ENCODE results near the gene ZNF521. TPM values are rescaled to one million over a fixed set of nuclear protein-coding genes. Genes with fewer than 3 reads are reported as not detected.

The ZNF521 gene
- total RNA-seq, 1 experiment from 2014 or later = 0.04 TPM

- Histone ChIP-seq H2AFZ (ENCODE audit: low read length) (no peak overlapping the region), H3K9me2 (replicated peaks; ENCODE audit: low read length) (no peaks in the 10 kb centered on the region), H4K20me1 (ENCODE audit: low read length) (no peaks in the 10 kb centered on the region), H3K27me3 (ENCODE audit: low read length) (no peaks in the 10 kb centered on the region), H3K4me3 (ENCODE audit: low read length) (no peak overlapping the region), H3F3A (ENCODE audit: low read length, unreplicated experiment) (no peaks in the 10 kb centered on the region), H3K79me2 (ENCODE audit: low read length) (no peaks in the 10 kb centered on the region), H3K4me2 (ENCODE audit: low read length) (no peak overlapping the region), H3K9me3 (ENCODE audit: low read length) (no peaks in the 10 kb centered on the region), H3K4me1 (ENCODE audit: insufficient read depth, low read length) (peaks cover under 1% of the 10 kb centered on the region; the same call in 1 of the 2 replicates), H3K9ac (ENCODE audit: low read length) (no peak overlapping the region), H3K27ac (ENCODE audit: low read length) (no peak overlapping the region), H3K36me3 (ENCODE audit: low read depth, low read length) (no peaks in the 10 kb centered on the region)
- TF ChIP-seq EZH2 (IDR thresholded peaks at IDR 0.05; ENCODE audit: low read length, unreplicated experiment) (no peak), CTCF (conservative IDR thresholded peaks at IDR 0.05; ENCODE audit: low read depth, low read length) (no peak), EZH2phosphoT487 (IDR thresholded peaks at IDR 0.05; ENCODE audit: borderline replicate concordance, low read length) (no peak)
- ATAC-seq (no peak), DNase-seq (no peak)
- BruUV-seq (replicated peaks) = no TSS peak
- CTCF ChIA-PET = no interaction called here
- POLR2A ChIA-PET (ENCODE audit: unreplicated experiment) = no interaction called here
- intact Hi-C loops (cut with micrococcal nuclease) = no loop called here
Measured at GRCh38 chr18:25239581-25240419, 112.2 kb downstream of the ZNF521 start.

GRCh38 chr18:25239151-25239550 lies 112.8 kb downstream of the ZNF521 start:
- Histone ChIP-seq H3K9me2 (replicated peaks; ENCODE audit: low read length) (no peaks in the 10 kb centered on the region), H3K27me3 (ENCODE audit: low read length) (no peaks in the 10 kb centered on the region), H3K79me2 (ENCODE audit: low read length) (no peaks in the 10 kb centered on the region), H3F3A (ENCODE audit: low read length, unreplicated experiment) (no peaks in the 10 kb centered on the region), H4K20me1 (ENCODE audit: low read length) (no peaks in the 10 kb centered on the region), H3K4me3 (ENCODE audit: low read length) (no peak overlapping the region), H3K9me3 (ENCODE audit: low read length) (no peaks in the 10 kb centered on the region), H3K9ac (ENCODE audit: low read length) (no peak overlapping the region), H3K4me1 (ENCODE audit: insufficient read depth, low read length) (no peaks in the 10 kb centered on the region), H3K4me2 (ENCODE audit: low read length) (no peak overlapping the region), H2AFZ (ENCODE audit: low read length) (no peak overlapping the region), H3K27ac (ENCODE audit: low read length) (no peak overlapping the region), H3K36me3 (ENCODE audit: low read depth, low read length) (no peaks in the 10 kb centered on the region)
- ChIA-PET POLR2A (ENCODE audit: unreplicated experiment) (no interaction called here), CTCF (no interaction called here)
- intact Hi-C loops (cut with micrococcal nuclease) = no loop called here
- ATAC-seq (no peak), DNase-seq (no peak)
- TF ChIP-seq EZH2 (IDR thresholded peaks at IDR 0.05; ENCODE audit: low read length, unreplicated experiment) (no peak), CTCF (conservative IDR thresholded peaks at IDR 0.05; ENCODE audit: low read depth, low read length) (no peak), EZH2phosphoT487 (IDR thresholded peaks at IDR 0.05; ENCODE audit: borderline replicate concordance, low read length) (no peak)
- BruUV-seq (replicated peaks) = no TSS peak

GRCh38 chr18:25237571-25238267 lies 114.2 kb downstream of the ZNF521 start:
- Histone ChIP-seq H3K27ac (ENCODE audit: low read length) (no peak overlapping the region), H3K79me2 (ENCODE audit: low read length) (no peaks in the 10 kb centered on the region), H3F3A (ENCODE audit: low read length, unreplicated experiment) (no peaks in the 10 kb centered on the region), H2AFZ (ENCODE audit: low read length) (no peak overlapping the region), H3K36me3 (ENCODE audit: low read depth, low read length) (no peaks in the 10 kb centered on the region), H3K9me2 (replicated peaks; ENCODE audit: low read length) (no peaks in the 10 kb centered on the region), H3K9ac (ENCODE audit: low read length) (no peak overlapping the region), H3K4me1 (ENCODE audit: insufficient read depth, low read length) (no peaks in the 10 kb centered on the region), H3K9me3 (ENCODE audit: low read length) (no peaks in the 10 kb centered on the region), H3K27me3 (ENCODE audit: low read length) (no peaks in the 10 kb centered on the region), H4K20me1 (ENCODE audit: low read length) (no peaks in the 10 kb centered on the region), H3K4me2 (ENCODE audit: low read length) (no peak overlapping the region), H3K4me3 (ENCODE audit: low read length) (no peak overlapping the region)
- no TSS peak for BruUV-seq (replicated peaks)
- DNase-seq (no peak), ATAC-seq (no peak)
- intact Hi-C loops (cut with micrococcal nuclease) = no loop called here
- CTCF ChIA-PET = no interaction called here
- POLR2A ChIA-PET (ENCODE audit: unreplicated experiment) = no interaction called here
- TF ChIP-seq EZH2phosphoT487 (IDR thresholded peaks at IDR 0.05; ENCODE audit: borderline replicate concordance, low read length) = no peak
- no peak for TF ChIP-seq CTCF (conservative IDR thresholded peaks at IDR 0.05; ENCODE audit: low read depth, low read length)
- TF ChIP-seq EZH2 (IDR thresholded peaks at IDR 0.05; ENCODE audit: low read length, unreplicated experiment) = no peak
